ENCODE data around the gene NEK6.
"Not testable (repeated sequence)": the region's sequence is repeated elsewhere in the genome, so short reads cannot be mapped to it uniquely, and the experiment has no call there.

The NEK6 gene

DNA sequence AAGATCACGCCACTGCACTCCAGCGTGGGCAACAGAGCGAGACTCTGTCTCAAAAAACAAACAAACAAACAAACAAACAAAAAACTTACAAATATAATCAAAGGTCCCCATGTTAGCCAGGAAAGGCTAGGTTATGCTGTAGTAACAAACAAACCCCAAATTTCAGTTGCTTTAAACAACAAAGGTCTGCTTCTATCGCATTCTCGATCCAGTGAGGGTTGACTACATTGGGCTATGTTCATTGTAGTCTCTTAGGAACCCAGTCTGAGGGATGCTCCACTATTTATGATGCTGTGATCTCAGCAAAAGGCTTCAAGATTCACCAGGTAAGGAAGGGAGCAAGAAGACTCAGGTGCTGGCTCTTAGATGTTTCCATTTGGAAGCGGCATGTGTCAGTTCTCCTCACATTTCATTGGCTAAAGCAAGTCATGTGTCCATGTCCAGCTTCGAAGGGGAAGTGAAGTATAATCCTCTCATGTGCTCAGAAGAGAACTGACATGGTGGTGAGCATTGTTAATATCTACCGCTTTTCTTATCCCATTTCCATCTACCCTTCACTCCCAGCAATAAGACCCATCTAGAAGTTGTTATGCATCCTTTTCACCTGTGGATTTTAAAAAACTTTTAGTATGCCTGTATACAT lies 26.5 kb upstream of the NEK6 start:
- DNase-seq: no peak

DNA sequence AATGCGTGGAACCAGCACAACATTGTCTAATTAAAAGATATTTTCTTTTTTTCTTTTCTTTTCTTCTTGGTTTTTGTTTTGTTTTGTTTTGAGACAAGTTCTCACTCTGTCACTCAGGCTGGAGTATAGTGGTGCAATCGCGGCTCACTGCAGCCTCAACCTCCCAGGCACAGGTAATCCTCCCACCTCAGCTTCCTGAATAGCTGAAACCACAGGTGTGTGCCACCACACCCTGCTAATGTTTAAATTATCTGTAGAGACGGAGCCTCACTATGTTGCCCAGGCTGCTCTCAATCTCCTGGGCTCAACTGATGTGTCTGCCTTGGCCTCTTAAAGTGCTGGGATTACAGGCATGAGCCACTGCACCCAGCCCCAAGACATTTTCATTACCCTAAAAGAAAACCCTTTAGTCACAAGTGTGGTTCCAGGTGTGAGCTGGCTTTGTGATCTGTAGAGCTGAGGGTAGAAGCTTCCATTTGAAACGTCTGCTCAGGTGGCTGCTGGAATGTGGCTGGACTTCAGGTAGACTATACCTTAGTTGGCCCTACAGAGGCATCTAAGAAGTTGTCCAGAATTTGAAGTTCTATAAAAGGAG lies 19.1 kb upstream of the NEK6 start:
- DNase-seq: no peak

DNA sequence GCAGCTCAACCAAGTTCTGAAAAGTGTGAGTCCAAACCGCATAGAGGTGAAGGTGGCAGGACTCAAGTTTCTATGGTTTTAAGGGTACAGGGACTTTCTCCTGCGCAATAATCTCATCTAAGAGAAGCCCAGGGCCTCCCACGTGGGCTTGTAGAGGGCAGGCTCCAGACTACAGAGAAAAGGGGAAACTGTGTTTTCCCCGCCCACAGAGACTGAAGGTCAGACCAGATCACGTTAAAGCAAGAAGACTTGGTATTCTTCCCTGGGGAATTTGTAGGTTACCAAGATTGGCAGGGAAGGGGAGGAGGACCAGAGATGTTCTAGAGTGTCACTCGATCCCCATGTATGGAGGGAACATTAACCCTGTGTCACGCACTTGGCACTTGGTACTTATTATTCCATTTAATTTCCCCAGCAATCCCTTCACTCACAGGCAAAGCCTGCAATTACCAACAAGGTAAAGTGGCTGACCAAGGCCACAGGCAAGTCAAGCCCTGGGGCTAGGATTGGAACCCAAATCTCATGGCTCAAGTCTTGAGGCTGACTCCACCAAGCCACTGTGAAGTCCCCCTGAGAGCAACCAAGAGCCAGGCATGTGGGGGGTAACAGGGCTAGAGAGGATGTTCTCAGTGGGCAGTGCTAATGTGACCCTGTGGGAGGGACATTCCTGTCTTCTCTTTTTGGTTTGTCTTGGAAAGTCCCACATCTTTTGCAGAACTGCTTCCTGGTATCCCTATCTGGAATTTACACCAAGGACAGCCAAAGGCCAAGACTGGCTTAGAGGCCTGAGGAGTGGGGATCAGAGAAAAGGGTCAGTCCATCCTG lies 18.3 kb upstream of the NEK6 start:
- no peak for DNase-seq

DNA sequence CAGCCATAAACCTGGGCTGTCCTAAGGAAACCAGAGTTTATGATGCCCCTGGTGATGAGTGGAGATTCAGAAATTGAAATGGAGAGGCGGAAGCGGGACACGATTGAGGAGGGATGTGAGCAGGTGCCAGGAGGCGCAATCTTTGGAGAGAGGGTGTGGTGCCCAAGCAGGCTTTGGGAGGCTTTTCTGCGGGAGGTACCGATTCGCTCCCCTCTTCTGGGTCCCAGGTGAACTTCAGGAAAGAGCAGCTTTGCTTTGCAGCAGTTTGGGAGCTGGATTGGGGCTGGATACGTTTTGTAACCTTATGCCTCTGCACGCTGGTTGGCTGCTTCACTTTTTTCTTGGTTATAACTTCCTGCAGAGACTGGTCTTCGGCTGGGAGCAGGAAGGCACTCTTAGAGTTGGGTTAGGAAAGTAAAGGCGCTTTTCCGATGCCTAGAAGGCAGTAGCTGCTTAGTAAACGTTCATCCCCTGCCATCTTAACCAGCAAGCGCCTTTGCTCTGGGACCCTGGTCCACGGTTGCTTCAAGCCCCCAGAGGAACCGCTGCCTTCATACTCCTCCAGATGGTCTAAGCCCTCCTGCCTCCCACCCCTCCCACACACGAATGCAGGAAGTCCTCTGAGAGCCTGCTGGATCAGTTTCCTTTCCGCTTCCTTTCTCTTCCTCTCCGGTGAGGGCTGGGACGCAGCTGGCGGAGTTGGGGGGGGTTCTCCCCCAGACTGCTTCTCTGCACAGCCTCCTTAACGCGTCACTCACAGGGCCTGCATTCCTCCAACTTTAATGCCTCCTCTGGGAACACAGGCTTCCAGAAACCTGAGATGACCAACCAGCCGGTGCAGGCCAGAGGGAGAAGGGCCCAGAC lies 15.2 kb upstream of the NEK6 start:
- DNase-seq: peak; percentile 95

DNA sequence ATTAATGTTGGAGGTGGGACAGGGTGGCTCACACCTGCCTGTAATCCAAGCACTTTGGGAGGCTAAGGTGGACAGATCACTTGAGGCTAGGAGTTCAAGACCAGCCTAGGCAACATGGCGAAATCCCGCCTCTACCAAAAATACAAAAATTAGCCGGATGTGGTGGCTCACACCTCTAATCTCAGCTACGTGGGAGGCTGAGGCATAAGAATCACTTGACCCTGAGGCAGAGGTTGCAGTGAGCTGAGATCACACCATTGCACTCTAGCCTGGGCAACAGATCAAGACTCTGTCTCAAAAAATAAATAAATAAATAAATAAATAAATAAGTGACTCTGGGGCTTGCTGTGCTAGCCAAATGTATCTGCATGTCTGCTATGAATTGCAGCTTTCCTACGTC lies 10.4 kb upstream of the NEK6 start:
- DNase-seq: not testable (repeated sequence)

DNA sequence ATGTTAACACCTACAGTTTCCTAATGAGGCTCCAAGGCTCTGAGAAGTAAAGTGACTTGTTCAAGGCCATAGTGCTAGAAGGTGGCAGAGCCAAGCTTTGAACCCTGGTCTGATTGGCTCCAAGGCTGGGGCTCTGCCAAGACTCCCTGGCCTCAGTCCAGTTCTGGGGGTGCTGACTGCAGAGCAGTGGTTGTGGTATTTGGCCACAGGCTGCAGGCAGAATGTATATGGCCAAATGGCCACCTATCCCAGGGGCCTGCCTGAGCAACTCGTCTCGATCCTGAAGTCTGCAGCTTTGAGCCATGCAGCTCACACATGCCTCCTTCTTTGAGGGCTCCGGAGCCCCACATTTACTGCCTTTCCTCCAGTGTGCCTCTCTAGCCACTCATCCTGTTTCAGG lies 9.7 kb upstream of the NEK6 start:
- DNase-seq: no peak

DNA sequence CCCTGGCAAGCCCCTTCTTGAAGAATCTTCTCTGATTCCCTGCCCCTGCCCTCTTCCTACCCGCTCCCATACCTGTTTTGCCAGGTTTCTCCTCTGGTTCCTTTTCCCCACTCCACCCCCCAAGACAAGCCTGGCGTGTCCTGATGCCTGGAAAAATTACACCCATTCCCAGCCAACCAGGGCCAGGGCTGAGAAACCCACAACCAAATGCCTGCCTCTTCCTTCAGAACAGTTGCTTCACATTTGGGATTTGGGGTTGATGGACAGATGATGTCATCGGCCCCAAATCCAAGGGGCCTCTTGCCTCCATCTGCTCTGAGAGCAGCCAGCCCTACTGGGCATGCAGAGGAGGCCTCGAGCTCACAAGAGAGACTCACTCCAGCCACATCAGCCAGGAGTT lies 8.8 kb upstream of the NEK6 start:
- peak; percentile 35 for DNase-seq

DNA sequence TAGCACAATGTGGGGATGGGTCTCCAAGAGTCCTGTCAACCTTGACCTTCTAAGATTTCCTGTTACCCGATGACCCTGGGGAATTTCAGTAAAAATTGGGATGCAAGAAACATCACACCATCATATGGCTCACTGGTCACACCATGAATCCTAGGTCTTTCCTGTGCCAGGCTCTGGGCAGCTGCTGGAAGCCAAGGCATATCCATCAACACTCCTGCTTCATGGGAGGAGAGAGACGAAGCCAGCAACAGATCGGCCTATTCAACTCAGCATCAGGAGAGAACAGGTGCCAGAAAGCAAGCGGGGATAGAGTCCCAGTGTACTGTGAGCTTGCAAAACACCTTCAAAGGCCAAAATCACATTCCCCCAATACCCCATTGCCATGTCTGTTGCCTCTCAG lies 6.5 kb upstream of the NEK6 start:
- no peak for DNase-seq

DNA sequence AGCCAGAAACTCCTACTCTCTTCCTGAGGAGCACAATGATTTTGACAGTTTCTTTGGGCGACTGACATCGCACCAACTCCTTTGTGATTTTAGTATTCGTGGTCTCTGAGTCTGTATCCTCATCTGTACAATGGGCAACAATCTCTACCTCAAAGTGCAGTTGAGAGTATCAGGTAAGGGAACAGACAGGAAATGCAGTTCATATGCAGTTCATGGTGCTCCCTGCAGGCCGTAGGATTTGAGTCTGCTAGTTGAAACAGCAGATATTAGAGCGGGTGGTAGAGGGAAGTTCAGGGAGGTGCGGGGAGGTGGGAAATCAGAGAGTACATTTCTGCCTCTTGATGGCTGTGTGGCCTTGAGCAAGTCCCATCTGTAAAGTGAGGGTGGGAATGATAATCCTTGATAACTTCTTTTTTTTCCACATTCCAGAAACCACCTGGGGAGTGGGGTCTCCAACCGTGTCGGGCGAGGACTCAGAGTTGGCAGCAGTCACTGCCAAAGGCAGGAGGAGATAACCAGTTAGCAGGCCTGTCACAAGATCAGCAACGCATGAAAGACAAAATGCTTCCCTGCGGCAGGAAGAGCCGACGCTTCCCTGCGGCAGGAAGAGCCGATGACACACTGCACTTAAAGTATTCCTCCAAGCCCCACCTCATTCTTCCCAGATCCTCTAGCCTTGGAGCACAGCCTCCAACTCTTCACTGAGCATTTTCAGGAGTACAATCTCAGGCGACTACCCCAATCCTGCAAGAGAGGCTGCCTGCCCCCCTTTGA lies 6.0 kb upstream of the NEK6 start:
- no peak for DNase-seq

DNA sequence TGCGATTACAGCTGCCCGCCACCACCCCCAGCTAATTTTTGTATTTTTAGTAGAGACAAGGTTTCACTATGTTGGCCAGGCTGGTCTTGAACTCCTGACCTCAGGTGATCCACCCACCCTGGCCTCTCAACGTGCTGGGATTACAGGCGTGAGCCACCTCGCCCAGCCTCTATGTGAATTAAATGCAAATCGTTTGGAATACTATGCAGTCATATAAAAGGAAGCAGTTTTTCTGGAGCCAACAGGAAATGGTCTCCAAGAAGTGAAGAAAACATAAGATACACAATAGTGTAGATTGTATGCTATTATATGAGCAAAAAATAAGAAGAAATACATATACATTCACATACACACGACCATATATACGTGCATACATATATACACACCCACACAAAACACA lies 4.9 kb upstream of the NEK6 start:
- DNase-seq: not testable (repeated sequence)

DNA sequence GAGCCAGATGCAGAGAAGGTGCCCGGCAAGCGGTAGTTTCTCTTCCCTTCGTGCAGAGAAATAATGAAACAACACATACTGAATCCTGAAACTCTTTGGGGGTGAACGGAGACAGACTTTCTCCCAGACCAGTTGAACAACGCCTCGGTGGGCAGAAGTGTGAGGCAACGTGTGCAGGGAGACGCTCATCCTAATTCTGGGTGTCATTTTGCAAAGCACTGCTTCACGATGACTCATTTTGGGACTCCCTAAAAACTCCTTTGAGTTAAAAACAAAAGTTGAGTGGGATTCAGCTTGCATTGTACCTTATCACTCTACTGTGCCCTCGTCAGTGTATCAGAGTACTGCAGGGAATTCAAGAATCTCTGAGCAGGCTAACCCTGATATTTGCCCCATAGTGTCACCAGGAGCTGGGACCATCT lies 3.5 kb upstream of the NEK6 start:
- DNase-seq: no peak

DNA sequence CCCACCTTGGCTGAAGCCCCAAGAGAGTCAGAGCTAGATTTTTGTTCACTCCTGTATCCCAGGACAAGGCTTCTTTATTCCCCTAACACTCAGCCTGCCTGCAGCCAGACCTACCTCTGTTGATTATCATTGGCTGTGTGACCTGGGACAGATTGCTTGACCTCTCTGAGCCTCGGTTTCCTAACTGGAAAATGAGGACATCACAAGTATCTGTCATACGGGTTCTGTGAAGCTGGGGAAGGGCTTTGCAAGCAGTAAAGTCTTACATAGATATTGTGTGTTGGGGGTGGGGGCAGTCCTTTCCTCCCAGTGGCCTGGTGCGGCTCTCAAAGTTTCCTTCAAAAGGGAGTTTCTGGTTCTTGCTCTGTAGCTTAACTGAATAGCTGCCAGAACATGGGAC lies 2.5 kb upstream of the NEK6 start:
- no peak for DNase-seq

DNA sequence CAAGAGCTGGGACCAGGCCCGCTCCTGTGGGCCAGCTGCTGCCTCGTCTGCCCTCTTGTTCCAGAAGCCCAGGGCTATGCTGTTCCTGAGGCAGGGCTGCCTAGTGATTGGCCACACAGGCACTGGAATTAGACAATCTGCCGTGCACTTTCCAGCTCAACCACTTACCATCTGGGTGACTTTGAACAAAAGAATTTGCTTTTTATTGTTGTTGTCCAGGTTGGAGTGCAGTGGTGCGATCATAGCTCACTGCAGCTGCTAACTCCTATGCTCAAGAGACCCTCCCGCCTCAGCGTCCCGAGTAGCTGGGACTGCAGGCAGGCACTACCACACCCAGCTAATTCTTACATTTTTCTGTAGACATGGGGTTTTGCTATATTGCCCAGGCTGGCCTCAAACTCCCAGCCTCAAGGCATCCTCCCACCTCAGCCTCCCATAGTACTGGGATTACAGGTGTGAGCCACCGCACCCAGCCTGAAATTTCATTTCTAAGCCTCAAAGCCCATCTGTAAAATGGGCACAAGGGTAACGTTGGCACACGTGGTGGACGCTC lies 1.2 kb upstream of the NEK6 start:
- peak; percentile 82 for DNase-seq

DNA sequence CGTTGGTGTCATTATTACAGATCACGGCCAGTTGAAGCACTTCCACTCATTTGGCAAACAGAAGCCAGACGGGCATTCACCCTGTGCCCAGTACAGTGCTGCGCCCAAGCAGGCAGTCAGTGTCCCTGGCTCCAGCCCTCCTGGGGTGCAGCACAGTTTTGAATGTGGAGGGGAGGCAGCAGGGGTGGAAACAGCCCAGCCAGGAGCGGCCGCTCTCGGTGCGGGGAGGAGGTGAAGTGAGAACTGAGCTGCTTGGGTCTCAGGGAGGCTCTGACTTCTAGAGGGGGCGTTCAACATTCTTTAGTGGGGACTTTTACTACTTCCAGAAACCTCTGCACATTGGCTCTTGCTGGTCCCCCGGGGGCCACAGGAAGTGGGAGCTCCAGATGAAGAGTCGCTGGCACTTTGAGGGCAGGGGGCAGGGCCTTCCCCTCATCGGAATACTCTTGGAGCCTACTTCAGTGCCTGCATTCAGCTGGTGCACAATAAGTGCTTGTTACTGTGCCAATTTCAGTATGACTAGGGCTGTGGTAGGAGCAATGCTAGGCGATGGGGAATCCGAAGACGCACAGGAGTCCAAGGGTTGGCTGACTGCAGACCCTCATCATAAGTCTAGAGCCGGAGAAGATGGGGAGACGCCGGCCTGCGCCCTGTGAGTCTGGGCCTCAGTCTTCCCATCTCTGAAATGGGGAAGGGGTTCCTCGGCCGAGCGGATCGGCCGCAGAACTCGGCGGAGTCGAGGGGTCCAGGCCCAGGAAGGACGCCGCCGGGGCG lies 492 bp upstream of the NEK6 start:
- no peak for DNase-seq

DNA sequence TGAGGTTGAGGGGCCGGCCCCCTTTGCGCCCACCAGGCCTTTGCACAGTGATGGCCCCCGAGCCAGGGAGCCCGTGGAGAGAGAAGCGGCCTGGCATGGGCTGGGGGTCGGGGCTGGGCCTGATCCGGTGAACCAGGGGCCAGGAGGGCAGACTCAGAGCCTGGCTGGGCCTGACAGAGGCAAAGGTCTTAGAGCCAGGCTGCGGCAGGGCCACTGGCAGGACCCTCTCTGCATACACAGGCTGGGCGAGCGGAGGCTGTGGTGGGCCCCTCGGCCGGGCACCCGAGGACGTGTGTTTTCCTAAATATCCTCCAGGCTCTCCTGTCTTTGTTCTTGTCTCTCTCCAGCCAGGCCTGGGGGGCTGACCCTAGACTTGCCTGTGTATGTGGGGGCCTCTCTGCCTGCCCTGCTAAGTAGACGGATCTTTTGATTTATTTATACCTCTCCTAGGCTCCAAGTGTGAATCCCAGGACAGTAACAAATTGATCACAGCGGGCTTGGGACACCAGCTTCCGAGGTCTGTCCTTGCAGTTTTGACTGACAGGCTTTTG lies 933 bp downstream of the NEK6 start:
- DNase-seq: no peak

DNA sequence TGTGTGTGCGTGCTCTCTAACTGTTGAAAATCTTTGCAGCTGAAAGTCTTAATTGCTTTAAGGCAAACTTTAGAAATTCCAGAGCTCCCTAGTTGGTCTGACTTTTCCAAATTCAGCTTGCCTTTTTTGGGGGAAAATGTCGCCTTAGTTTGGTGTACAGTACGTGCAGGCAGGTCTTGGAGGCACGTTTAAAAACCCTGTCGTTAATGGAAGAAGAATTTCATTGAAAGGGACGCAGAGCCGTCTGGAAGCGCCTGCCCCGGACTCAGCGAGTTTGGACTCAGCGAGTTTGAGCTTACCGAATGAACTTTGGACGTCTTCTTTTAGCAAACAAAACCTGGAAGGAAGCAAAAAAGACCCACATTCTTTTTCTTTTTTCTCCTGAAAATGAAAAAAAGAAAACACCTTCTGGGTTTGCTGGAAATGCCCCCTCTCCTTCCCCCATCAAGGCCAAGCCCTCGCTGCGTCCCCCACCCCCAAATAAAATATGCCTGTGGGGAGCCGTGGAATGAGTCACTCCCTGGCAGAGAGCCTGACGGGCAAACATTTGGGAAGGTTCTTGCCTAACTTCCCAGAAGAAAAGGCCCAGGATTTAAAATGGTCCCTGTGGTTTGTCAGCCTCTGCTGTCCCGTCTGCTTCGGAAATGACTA lies 1.5 kb downstream of the NEK6 start:
- no peak for DNase-seq

DNA sequence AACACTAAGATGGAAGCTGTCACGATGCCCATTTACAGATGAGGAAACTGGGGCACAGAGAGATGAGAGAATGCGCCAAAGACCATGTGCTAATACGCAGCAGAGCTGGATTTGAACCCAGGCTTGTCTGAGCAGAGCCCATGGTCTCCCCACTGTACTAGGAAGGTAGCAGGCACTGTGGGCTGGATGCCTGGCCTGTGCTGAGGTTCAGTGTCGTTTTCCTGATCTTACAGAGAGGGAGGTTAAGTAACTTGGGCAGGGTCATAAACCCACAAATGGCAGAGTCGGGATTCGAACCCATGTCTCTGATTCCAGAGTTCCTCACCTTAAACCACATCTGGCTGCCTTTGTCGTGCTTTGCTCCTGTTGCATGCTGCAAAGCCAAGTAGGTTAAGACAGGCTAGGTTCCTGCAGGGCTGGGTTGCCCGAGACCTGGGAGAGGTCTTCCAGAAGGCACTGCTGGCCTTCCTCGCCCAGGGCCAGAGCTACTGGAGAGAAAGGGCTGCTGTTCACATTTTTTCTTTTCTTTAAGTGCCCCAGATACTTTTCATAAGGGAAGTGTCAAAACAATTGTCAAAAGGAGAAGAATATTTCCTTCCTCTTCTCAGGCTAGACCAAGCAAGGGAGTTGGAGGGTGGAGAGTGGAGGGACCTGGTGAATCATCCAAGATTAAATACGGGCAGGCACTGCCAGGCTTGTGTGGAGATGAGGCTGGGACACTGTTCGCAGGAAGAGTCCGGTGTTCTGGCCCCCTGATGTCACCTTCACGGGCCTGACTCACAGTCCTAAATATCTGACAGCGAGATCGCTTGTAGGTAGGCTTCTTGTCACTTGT lies 3.2 kb downstream of the NEK6 start:
- DNase-seq: no peak

DNA sequence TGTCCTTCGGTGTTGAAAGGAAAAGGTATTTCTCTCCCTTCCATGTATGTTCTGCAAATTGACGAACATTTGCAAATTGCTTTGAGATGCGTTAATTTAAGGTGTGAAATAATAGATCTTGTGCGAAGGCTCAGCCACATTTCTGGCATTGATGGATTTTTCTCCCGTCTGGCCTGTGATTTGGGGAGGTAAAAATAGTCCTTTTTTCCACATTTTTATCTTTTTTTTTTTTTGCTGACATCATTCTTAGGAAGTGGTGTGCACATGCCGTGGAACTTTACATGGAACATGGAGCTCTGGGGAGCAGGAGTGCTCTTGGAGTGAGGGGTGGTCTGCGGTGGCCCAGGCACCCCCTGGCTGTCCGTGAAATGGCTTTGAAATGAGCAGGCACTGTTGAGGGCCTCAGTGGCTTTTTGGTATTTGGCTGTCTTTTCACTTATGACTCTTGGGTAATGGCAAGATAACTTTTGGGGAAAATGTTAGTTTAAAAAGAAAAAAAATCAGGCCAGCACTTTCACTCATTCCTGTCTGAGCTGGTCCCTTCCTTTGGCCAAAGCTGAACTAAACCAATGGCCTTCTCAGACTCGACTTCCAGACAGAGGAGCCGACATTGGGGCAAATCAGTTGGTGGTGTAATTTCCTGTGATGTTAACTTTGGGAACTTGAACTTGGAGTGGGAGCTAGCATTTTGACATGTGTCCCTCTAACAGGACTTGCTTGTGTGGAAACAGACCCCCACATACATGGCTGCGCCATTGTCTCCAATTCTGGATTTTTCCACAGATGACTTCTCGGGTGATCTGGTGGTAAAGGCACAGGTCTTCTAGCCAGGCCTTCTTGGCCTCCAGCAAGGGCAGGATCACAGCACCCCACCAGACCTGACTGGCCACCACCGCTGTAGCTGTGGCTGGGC lies 4.2 kb downstream of the NEK6 start:
- DNase-seq: no peak

DNA sequence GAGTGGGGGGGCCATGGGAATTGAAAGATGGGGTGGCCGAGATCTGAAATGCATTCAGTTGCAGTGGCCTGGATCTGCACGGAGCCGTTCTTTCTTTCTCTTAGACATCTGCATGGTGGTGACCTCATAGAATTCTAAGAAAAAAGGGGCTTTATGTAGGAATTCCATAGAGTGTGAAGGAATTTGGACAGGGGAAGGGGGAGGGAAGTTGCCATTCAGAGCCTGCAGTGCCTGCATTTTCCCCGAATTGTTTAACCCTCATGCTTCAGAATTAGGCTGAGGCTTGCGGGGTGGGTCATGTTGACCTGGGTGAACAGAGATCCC lies 4.9 kb downstream of the NEK6 start:
- DNase-seq: no peak
